ENCODE data around the gene SMARCC1.

SMARCC1 gene

GRCh38 chr3:47606165-47606564 is 175.5 kb downstream of the SMARCC1 start:
- no peak overlapping the region for H3K27ac ChIP-seq
- no peak overlapping the region for H3K4me3 ChIP-seq

- Histone ChIP-seq H3K27ac (no peak overlapping the region), H3K4me3 (no peak overlapping the region)
Observed at GRCh38 chr3:47605652-47606051, 176.0 kb downstream of the SMARCC1 start.

GRCh38 chr3:47604145-47604544 is 177.5 kb downstream of the SMARCC1 start:
- H3K4me3 ChIP-seq: no peak overlapping the region
- H3K27ac ChIP-seq: no peak overlapping the region

GRCh38 chr3:47603332-47603731 is 178.4 kb downstream of the SMARCC1 start:
- Histone ChIP-seq H3K4me3 (no peak overlapping the region), H3K27ac (no peak overlapping the region)

DNA sequence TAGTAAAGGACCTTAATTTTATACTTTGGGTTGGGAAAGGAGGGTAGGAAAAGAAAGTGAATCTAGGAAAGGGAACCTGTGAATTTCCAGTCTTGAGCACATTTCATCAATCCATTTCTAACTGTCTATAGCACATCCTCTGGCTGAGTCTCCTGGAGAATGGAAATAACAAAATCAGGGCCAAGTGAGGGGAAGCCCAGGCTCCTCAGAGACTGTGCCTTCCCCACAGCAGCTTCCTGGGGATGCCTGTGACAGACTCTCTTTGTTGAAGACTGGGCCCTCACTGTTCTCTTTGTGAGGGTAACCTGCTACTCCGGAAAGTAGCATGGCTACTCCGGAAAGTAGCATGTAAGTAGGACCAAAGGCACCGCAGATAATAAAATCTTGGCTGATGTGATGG is 180.4 kb downstream of the SMARCC1 start:
- Histone ChIP-seq H3K4me3 (no peak overlapping the region), H3K27ac (no peak overlapping the region)

DNA sequence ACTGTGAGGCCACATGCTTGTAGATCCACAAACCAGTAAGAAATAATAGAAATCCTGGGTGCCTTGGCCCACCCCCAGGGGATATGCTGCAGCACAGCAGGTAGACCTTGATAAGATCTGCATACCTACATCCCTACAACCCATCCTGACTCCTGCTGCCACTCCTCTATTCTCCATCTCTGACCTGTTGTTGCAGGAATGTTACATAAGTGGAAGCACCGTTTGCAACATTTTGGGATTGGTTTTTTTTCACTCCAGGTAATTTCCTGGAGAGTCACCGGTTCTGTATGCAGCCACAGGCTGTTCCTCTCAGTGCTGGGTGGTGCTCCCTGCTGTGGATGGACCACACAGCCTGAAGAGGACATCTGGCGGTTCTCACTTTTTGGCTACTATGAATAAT is 186.9 kb downstream of the SMARCC1 start:
- no peak overlapping the region for H3K27ac ChIP-seq
- H3K4me3 ChIP-seq: no peak overlapping the region

DNA sequence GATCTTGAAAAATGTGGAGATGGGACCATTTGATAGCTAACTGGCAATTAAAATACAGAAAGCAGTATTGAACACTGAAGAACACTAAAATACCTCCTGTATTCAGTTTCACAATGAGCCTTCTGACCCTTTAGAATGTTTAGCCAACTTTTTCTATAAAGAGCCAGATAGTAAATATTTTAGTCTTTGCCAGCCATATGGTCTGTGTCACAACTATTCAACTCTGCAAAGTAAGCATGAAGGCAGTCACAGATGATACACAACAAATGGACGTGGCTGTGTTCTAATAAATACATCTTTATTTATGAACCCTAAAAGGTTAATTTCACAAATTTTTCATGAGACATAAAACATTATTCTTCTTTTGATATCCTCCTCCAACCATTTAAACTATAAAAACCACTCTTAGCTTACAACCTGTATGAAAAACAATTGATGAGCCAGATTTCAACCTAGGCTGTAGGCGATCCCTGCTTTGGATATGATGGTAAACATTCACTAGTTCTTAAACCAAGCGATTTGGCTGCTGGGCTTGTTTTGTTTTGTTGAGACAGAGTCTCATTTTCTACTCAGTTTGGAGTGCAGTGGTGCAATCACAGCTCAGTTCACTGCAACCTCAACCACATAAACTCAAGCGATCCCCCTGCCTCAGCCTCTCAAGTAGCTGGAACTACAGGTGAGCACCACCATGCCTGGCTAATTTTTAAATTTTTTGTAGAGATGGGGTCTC is 189.5 kb downstream of the SMARCC1 start:
- Histone ChIP-seq H3K4me3 (no peak overlapping the region), H3K27ac (no peak overlapping the region)

GRCh38 chr3:47590216-47590615 is 191.5 kb downstream of the SMARCC1 start:
- Histone ChIP-seq H3K27ac (no peak overlapping the region), H3K4me3 (no peak overlapping the region)

DNA sequence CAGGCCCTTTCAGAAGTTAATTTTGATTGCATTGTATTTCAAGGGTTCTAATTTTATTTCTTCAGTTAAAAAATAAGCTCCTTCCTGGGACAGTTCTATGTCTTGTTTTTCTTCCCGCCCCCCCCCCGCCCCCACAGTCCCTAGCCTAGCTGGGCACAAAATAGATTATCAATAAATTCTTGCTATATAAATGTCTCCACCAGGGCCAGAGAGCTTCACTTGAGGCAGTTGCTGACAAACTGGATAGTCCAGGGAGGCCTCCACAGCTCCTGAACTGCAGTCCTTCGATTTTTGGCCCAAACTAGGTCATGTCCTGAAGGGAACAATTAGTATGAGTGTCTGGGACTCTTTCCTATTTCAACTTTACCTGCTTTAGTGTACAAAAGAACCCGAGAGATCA is 193.1 kb downstream of the SMARCC1 start:
- H3K27ac ChIP-seq: no peak overlapping the region
- no peak overlapping the region for H3K4me3 ChIP-seq

DNA sequence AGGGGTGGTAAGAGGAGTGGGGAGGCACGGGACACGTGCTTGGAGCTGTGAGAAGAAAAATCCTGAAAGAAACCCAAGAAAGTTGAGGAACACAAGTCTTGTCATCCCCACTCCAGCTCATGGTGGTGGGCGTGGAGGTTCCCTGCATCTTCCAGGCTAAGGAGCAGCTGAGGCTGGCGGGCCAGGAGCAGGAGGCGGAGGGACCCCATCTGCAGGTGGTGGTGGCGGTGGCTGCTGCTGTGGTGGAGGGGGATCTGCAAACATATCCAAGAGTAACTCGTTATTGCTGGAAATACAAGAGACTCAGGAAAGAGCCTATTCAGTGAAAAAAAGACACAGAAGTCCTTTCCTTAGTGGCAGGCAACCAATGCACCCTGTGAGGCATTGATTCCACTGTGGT is 193.6 kb downstream of the SMARCC1 start:
- no peak overlapping the region for H3K4me3 ChIP-seq
- H3K27ac ChIP-seq: no peak overlapping the region

DNA sequence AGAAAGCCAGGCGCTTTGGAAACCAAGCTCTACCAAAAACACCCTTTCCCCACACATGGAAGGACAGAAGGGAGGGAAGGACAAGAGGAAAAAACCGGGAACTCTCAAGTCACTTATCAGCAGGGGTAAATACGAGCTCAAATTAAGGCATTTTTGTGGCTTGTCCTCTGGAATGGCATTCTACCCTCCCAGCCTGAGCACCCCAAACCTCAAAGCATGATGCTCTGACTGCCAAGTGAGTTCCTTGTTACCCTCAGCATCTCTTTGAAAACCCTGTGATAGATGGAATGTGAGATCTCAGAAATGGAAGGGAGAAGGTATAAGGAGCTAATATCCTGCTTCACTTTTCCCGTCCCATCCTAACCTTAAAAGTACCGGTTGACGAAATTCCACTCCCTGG is 194.9 kb downstream of the SMARCC1 start:
- no peak overlapping the region for H3K4me3 ChIP-seq
- no peak overlapping the region for H3K27ac ChIP-seq

DNA sequence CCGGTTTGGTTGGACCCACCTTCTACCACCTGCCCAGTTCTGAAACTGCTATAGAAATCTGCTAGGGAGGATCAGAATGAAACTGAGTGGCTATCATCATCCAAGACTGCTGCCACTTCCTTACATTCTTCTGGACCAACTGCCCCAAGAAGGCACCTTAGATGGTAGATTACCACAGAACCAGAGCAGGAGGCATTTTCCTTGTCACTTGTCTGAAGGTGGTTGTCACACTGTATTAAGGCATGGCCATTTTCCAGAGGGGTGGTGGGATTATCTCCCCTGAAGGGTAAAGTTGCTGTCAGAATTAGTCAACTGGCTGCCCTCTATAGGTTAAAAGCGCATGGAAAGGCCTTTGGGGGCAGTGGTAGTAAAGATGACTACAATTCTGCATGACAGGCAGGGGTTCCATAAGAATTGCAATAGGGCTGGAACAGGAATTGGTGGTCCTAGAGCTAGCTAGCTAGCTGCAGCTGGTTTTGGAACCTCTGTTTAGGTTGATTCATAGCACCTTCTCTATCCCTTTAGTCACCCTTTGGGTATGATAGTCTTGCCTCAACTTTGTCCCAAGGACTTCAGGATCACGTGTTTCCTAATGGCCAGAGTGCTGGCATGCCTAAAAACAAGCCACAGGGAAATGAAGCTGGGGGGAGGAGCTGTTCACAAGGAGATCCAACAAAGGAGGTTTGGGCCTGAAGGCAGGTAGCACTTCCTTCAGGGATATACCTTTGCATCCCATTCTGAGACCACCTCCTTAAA is 198.2 kb downstream of the SMARCC1 start:
- no peak overlapping the region for H3K27ac ChIP-seq

DNA sequence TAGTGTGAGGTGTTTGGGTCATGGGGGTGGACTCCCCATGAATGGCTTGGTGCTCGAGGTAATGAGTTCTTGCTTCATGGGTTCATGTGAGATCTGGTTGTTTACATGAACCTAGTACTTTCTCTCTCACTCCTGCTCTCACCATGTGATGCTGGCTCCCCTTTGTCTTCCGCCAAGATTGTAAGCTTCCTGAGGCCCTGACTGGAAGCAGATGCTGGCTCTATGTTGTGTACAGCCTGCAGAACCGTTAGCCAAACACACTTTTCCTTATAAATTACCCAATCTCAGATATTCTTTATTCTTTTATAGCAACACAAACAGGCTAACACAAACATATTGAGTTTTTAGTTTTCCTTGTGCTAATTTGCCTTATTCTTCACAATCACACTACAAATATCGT is 199.9 kb downstream of the SMARCC1 start:
- no peak overlapping the region for H3K27ac ChIP-seq
- no peak overlapping the region for H3K4me3 ChIP-seq

More for the DNA sequence above, 198.2 kb downstream of the SMARCC1 start:
- no peak overlapping the region for H3K4me3 ChIP-seq

DNA sequence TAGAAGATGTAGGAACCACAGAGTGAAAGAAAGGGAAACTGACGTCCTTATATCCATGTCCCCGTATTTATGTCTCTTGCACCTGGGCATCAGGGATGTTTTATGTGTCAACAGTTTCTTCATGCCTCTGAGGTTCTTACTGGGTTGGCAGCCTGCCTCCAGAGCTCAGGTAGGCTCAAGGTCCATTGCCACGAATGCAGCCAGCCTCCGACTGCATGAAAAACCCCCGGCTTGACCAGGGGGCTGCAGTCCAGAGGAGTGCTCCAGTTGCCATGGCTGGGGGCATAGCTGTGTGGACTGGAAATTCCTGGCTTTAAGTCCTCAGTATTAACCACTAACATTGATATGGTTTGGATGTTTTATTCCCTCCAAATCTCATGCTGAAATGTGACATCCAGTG is 200.3 kb downstream of the SMARCC1 start:
- H3K4me3 ChIP-seq: no peak overlapping the region

DNA sequence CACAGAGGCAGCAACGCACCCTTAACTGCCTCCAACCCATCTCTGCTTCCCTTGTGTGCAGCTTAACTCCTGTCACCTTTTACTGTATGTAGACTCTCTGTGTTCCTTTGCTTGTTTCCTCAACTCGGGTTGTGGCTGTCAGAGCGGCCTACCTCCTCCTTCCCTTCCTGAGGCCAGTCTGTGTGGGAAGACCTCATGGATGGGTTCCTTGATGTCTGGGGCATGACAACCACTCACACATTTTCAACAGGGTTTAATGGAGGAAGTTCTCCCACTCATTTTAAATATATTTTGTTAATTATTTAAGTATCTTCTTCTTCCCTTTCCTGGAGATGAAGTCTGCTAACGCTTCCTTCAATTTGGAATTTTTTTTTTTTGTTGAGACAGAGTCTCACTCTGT is 201.2 kb downstream of the SMARCC1 start:
- no peak overlapping the region for H3K4me3 ChIP-seq
- H3K27ac ChIP-seq: no peak overlapping the region

More for the DNA sequence above, 200.3 kb downstream of the SMARCC1 start:
- no peak overlapping the region for H3K27ac ChIP-seq

DNA sequence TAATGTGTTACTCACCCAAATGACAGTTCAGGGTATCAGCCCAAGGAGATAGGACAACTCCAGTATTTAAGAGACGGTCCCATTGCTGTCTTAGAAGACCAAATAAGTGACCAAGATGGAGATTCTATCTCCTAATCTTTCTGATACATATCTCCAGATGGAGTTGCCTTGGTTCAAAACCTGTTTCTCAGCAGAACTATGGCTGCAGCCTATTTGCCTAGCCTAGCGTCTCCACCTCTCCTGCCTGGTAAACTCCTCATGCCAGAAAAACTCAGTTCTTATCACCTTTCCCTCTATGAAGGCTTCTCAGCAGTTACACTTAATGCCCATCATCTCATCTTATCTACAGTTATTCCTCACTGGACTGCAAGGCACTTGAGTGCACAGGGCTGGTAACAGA is 201.8 kb downstream of the SMARCC1 start:
- Histone ChIP-seq H3K27ac (no peak overlapping the region), H3K4me3 (no peak overlapping the region)

- Histone ChIP-seq H3K27ac (no peak within 1 kb of the TSS), H3K4me3 (peak within 1 kb of the TSS; percentile 37 to 68 (median 51))
Observed at GRCh38 chr3:47578691-47579632, 202.7 kb downstream of the SMARCC1 start, which contains the start of gene CSPG5. Gene CSPG5, minus strand, starts transcription at chr3:47578865. Its CDS starts 172 bp downstream, at chr3:47578693.

GRCh38 chr3:47578119-47578632 is 203.5 kb downstream of the SMARCC1 start:
- Histone ChIP-seq H3K4me3 (peak overlapping the region; percentile 37 to 68 (median 51)), H3K27ac (no peak overlapping the region)

DNA sequence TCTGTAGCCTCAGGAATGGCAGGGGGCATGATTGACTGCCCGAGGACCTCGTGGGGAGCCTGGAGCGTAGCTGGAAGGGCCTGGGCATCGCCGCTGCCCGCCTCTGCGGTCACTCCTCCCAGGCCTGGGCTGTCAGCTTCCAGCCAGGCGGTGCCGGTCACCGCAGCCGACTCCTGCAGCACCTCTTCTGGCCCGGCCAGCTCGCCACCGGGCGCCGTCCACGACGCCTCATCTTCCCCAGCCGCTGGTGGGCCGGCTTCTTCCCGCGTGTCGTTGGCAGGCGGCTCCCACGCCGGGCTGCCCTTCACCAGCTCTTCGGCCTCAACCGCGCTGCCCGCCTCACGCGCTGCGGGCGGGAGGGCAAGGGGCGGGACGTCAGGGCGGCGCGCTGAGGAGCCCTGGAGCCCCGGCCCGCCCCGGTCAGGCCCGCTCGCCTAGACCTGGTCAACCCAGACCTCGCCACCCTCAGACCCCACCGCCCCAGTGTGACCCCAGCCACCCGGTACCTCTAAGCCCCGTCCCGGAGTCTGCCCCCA is 204.0 kb downstream of the SMARCC1 start:
- Histone ChIP-seq H3K4me3 (peak overlapping the region; percentile 37 to 68 (median 51)), H3K27ac (no peak overlapping the region)

Measured in skin epidermis (tissue), 12 donors.